HCT116 (cell line): ENCODE results near the gene ENPEP. TPM values are rescaled to one million over a fixed set of nuclear protein-coding genes. Genes with fewer than 3 reads are reported as not detected.

Experiments
- ATAC-seq: fragments of 200-7000 bp; cut with Tn5 transposase; 2 replicates; pipeline ENCODE4 v1.9.1; 2020; ENCODE audit warnings: mild to moderate bottlenecking, moderate library complexity
- BruUV-seq: library from RNA; stranded (reverse); fragments of 400-500 nt; replicated peaks from 2 replicates; lab custom pipeline; 2021; lab: Mats Ljungman, UMichigan
- CTCF ChIA-PET: fragments of 300-600 bp; sonication (Branson Sonifier 250); formaldehyde crosslinking; loops from one replicate; lab custom pipeline; 2021; ENCODE audit warnings: antibody characterized with exemption; lab: Charles Lee
- POLR2A ChIA-PET: fragments of 300-600, 350-600 bp; sonication (Branson Sonifier 250); formaldehyde crosslinking; loops from one replicate; lab custom pipeline; 2021; ENCODE audit warnings: antibody characterized with exemption; lab: Charles Lee
- RAD21 ChIA-PET, 2 experiments: fragments of 300-600 bp; sonication (Branson Sonifier 250); formaldehyde crosslinking; loops; one replicate each; lab custom pipeline; 2023; ENCODE audit warnings: low total read pairs in 2 of 2; ENCODE audit not compliant: uncharacterized antibody in 2 of 2, unreplicated experiment in 2 of 2, low non-redundant PET in 1 of 2; lab: Charles Lee
- DNase-seq: peaks from one replicate; pipeline ENCODE4 v3.0.0-alpha.2; 2010; ENCODE audit warnings: low read depth, low spot score
- H2AFZ ChIP-seq: fragments of 200-600 bp; shearing (Covaris generic), sonication (generic); 2 replicates; pipeline ENCODE4 v1.6.1; 2017; ENCODE audit warnings: low read depth, mixed run types, mixed read lengths, antibody characterized with exemption, low read length; ENCODE audit not compliant: poor library complexity, severe bottlenecking
- H3K27ac ChIP-seq: 2 replicates; pipeline ENCODE4 v1.5.1; 2012; ENCODE audit warnings: low read depth, low read length
- H3K27me3 ChIP-seq: fragments of 200-600 bp; sonication (generic); 2 replicates; pipeline ENCODE4 v1.6.1; 2016; ENCODE audit warnings: mixed run types, low read length, mixed read lengths; ENCODE audit not compliant: insufficient read depth
- H3K36me3 ChIP-seq, 2 experiments: fragments of 200-500 bp in 1 of 2; fragments of 200-600 bp in 1 of 2; sonication (Bioruptor generic) in 1 of 2; sonication (generic) in 1 of 2; 2 replicates each; pipeline versions ENCODE4 v1.5.1 to v1.6.1; 2014 to 2016; ENCODE audit warnings: low read length in 2 of 2, inconsistent platforms in 1 of 2, mixed read lengths in 1 of 2, mixed run types in 1 of 2; ENCODE audit not compliant: insufficient read depth in 2 of 2, control insufficient read depth in 1 of 2
- H3K4me1 ChIP-seq, 2 experiments: fragments of 200-600 bp in 1 of 2; sonication (generic) in 1 of 2; 2 replicates each; pipeline versions ENCODE4 v1.5.1 to v1.6.1; 2012 to 2017; ENCODE audit warnings: low read length in 2 of 2, inconsistent platforms in 1 of 2, mild to moderate bottlenecking in 1 of 2, mixed read lengths in 1 of 2, mixed run types in 1 of 2, moderate library complexity in 1 of 2; ENCODE audit not compliant: insufficient read depth in 2 of 2, control insufficient read depth in 1 of 2
- H3K4me2 ChIP-seq: fragments of 200-600 bp; sonication (generic); 2 replicates; pipeline ENCODE4 v1.6.1; 2017; ENCODE audit warnings: mixed run types, low read length, mixed read lengths
- H3K4me3 ChIP-seq, 2 experiments: fragments of 200-600 bp in 1 of 2; sonication (generic) in 1 of 2; replicated peaks in 1 of 2; 2 replicates each; pipeline ENCODE4 v1.5.1; 2011 to 2016; ENCODE audit warnings: low read length in 2 of 2, control low read depth in 1 of 2, low read depth in 1 of 2, mild to moderate bottlenecking in 1 of 2, mixed read lengths in 1 of 2, mixed run types in 1 of 2
- H3K79me2 ChIP-seq: fragments of 200-600 bp; sonication (generic); 2 replicates; pipeline ENCODE4 v1.6.1; 2017; ENCODE audit warnings: mild to moderate bottlenecking, mixed run types, low read length, moderate library complexity, mixed read lengths; ENCODE audit not compliant: insufficient read depth
- H3K9ac ChIP-seq: fragments of 200-600 bp; sonication (generic); 2 replicates; pipeline ENCODE4 v1.6.1; 2016; ENCODE audit warnings: low read length, mixed read lengths
- H3K9me2 ChIP-seq: fragments of 200-600 bp; sonication (generic), shearing (Covaris generic); 2 replicates; pipeline ENCODE4 v1.6.1; 2017; ENCODE audit warnings: mixed run types, mild to moderate bottlenecking, moderate library complexity; ENCODE audit not compliant: insufficient read depth
- H3K9me3 ChIP-seq, 2 experiments: fragments of 200-500 bp in 1 of 2; fragments of 200-600 bp in 1 of 2; sonication (Bioruptor generic) in 1 of 2; sonication (generic) in 1 of 2; 2 replicates each; pipeline ENCODE4 v1.6.1; 2014 to 2017; ENCODE audit warnings: low read length in 2 of 2, mixed read lengths in 2 of 2, inconsistent platforms in 1 of 2, low read depth in 1 of 2, mild to moderate bottlenecking in 1 of 2, mixed run types in 1 of 2, moderate library complexity in 1 of 2; ENCODE audit not compliant: control insufficient read depth in 1 of 2, insufficient read depth in 1 of 2
- H4K20me1 ChIP-seq: fragments of 200-600 bp; sonication (generic), shearing (Covaris generic); 2 replicates; pipeline ENCODE4 v1.6.1; 2017; ENCODE audit warnings: mixed run types, mild to moderate bottlenecking, moderate library complexity; ENCODE audit not compliant: insufficient read depth
- CEBPB ChIP-seq: IDR thresholded peaks from 2 replicates; pipeline ENCODE4 v1.6.1; 2012; ENCODE audit warnings: low read depth
- ELF1 ChIP-seq: IDR thresholded peaks from 2 replicates; pipeline ENCODE4 v1.6.1; 2012; ENCODE audit warnings: low read depth, borderline replicate concordance
- EZH2 ChIP-seq: fragments of 200-600 bp; sonication (generic); IDR thresholded peaks from 2 replicates; pipeline ENCODE4 v1.6.1; 2017; ENCODE audit warnings: antibody characterized with exemption, mixed run types
- EZH2phosphoT487 ChIP-seq: fragments of 200-600 bp; IDR thresholded peaks from 2 replicates; pipeline ENCODE4 v1.6.1; 2018; ENCODE audit warnings: antibody characterized with exemption, borderline replicate concordance
- FOSL1 ChIP-seq: IDR thresholded peaks from 2 replicates; pipeline ENCODE4 v1.6.1; 2012; ENCODE audit warnings: low read depth
- JUND ChIP-seq: IDR thresholded peaks from 2 replicates; pipeline ENCODE4 v1.6.1; 2012
- POLR2A ChIP-seq: IDR thresholded peaks from 2 replicates; pipeline ENCODE4 v1.7.0; 2011; ENCODE audit warnings: borderline replicate concordance; ENCODE audit not compliant: insufficient read depth, insufficient read length; ENCODE audit errors: extremely low read depth
- POLR2AphosphoS5 ChIP-seq: IDR thresholded peaks from 2 replicates; pipeline ENCODE4 v1.6.1; 2011; ENCODE audit warnings: mild to moderate bottlenecking, low read depth, low read length, moderate library complexity
- TCF7L2 ChIP-seq: IDR thresholded peaks from 2 replicates; pipeline ENCODE4 v1.7.0; 2011; ENCODE audit warnings: borderline replicate concordance, inconsistent platforms; ENCODE audit not compliant: insufficient read depth, insufficient read length; ENCODE audit errors: extremely low read depth
- YY1 ChIP-seq: IDR thresholded peaks from 2 replicates; pipeline ENCODE4 v1.6.1; 2011; ENCODE audit warnings: low read length, low read depth, moderate library complexity, mild to moderate bottlenecking; ENCODE audit not compliant: insufficient replicate concordance; ENCODE audit errors: extremely low read depth
- ZNF274 ChIP-seq: fragments of 200-500 bp; sonication (Bioruptor generic); IDR thresholded peaks from 2 replicates; pipeline ENCODE4 v1.6.1; 2014; ENCODE audit warnings: mild to moderate bottlenecking, low read depth, low read length, inconsistent platforms
- intact Hi-C: fragments of 100-400 bp; cut with micrococcal nuclease; formaldehyde crosslinking; loops from 2 replicates; pipeline ENCODE4 v1.10.0; 2022
- total RNA-seq: library from RNA; stranded (reverse); gene quantifications from one replicate; pipeline ENCODE4 v1.2.1, GENCODE V29; 2021; ENCODE audit not compliant: unreplicated experiment
- TF ChIP-seq, protein P1 (sequence below): IDR thresholded peaks from 2 replicates; pipeline ENCODE4 v1.6.1; 2012
- TF ChIP-seq, protein P2 (sequence below), 3 experiments: fragments of 200-600 bp in 1 of 3; sonication (generic) in 1 of 3; IDR thresholded peaks in 2 of 3; conservative IDR thresholded peaks in 1 of 3; 2 replicates each; pipeline ENCODE4 v1.5.1; 2012 to 2017; ENCODE audit warnings: low read depth in 2 of 3, low read length in 2 of 3, antibody characterized with exemption in 1 of 3, borderline replicate concordance in 1 of 3, control low read depth in 1 of 3, mild to moderate bottlenecking in 1 of 3, mixed read lengths in 1 of 3, mixed run types in 1 of 3, moderate library complexity in 1 of 3; ENCODE audit not compliant: insufficient read depth in 1 of 3
- TF ChIP-seq, protein P3 (sequence below): IDR thresholded peaks from 2 replicates; pipeline ENCODE4 v1.6.1; 2011; ENCODE audit warnings: mild to moderate bottlenecking, low read length, moderate library complexity; ENCODE audit not compliant: insufficient replicate concordance; ENCODE audit errors: extremely low read depth
- TF ChIP-seq, protein P4 (sequence below): IDR thresholded peaks from 2 replicates; pipeline ENCODE4 v1.6.1; 2012; ENCODE audit warnings: low read depth

ENPEP gene
- total RNA-seq, 1 experiment from 2014 or later: 4.5 TPM

DNA sequence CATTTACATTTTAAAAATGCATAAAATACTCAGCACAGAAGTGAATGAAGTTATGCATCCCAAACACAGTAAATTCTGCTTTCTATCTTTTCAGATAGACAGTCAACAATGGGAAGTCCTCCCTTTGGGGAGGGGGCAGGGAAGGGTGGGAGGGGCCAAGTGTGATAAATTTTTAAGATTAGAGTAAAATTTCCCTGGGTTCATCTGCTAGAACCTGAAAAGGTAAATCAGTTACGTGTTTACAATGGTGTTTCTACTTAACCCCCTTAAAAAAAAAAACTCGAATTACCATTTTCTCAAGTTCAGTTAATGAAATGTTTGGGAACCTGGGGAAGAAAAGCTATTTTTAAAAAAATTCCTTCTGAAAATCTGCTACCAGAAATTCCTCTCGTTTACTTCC, 137.8 kb downstream of the ENPEP start:
- RAD21 ChIA-PET: no interaction called here
- no peaks in the 10 kb centered on the region for H4K20me1 ChIP-seq
- TF ChIP-seq, protein P1, sequence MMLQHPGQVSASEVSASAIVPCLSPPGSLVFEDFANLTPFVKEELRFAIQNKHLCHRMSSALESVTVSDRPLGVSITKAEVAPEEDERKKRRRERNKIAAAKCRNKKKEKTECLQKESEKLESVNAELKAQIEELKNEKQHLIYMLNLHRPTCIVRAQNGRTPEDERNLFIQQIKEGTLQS: no peak
- TF ChIP-seq CEBPB (no peak), POLR2A (no peak), ELF1 (no peak), EZH2 (no peak), JUND (no peak), ZNF274 (no peak), EZH2phosphoT487 (no peak), FOSL1 (no peak), TCF7L2 (no peak), POLR2AphosphoS5 (no peak), YY1 (no peak)
- TF ChIP-seq, protein P2, sequence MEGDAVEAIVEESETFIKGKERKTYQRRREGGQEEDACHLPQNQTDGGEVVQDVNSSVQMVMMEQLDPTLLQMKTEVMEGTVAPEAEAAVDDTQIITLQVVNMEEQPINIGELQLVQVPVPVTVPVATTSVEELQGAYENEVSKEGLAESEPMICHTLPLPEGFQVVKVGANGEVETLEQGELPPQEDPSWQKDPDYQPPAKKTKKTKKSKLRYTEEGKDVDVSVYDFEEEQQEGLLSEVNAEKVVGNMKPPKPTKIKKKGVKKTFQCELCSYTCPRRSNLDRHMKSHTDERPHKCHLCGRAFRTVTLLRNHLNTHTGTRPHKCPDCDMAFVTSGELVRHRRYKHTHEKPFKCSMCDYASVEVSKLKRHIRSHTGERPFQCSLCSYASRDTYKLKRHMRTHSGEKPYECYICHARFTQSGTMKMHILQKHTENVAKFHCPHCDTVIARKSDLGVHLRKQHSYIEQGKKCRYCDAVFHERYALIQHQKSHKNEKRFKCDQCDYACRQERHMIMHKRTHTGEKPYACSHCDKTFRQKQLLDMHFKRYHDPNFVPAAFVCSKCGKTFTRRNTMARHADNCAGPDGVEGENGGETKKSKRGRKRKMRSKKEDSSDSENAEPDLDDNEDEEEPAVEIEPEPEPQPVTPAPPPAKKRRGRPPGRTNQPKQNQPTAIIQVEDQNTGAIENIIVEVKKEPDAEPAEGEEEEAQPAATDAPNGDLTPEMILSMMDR (IDR thresholded peaks at IDR 0.05 in 2 of 3, conservative IDR thresholded peaks at IDR 0.05 in 1 of 3; ENCODE audit: borderline replicate concordance in 1 of 3, insufficient read depth in 1 of 3, low read depth in 2 of 3, low read length in 2 of 3): no peak
- TF ChIP-seq, protein P3, sequence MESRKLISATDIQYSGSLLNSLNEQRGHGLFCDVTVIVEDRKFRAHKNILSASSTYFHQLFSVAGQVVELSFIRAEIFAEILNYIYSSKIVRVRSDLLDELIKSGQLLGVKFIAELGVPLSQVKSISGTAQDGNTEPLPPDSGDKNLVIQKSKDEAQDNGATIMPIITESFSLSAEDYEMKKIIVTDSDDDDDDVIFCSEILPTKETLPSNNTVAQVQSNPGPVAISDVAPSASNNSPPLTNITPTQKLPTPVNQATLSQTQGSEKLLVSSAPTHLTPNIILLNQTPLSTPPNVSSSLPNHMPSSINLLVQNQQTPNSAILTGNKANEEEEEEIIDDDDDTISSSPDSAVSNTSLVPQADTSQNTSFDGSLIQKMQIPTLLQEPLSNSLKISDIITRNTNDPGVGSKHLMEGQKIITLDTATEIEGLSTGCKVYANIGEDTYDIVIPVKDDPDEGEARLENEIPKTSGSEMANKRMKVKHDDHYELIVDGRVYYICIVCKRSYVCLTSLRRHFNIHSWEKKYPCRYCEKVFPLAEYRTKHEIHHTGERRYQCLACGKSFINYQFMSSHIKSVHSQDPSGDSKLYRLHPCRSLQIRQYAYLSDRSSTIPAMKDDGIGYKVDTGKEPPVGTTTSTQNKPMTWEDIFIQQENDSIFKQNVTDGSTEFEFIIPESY: no peak
- TF ChIP-seq, protein P4, sequence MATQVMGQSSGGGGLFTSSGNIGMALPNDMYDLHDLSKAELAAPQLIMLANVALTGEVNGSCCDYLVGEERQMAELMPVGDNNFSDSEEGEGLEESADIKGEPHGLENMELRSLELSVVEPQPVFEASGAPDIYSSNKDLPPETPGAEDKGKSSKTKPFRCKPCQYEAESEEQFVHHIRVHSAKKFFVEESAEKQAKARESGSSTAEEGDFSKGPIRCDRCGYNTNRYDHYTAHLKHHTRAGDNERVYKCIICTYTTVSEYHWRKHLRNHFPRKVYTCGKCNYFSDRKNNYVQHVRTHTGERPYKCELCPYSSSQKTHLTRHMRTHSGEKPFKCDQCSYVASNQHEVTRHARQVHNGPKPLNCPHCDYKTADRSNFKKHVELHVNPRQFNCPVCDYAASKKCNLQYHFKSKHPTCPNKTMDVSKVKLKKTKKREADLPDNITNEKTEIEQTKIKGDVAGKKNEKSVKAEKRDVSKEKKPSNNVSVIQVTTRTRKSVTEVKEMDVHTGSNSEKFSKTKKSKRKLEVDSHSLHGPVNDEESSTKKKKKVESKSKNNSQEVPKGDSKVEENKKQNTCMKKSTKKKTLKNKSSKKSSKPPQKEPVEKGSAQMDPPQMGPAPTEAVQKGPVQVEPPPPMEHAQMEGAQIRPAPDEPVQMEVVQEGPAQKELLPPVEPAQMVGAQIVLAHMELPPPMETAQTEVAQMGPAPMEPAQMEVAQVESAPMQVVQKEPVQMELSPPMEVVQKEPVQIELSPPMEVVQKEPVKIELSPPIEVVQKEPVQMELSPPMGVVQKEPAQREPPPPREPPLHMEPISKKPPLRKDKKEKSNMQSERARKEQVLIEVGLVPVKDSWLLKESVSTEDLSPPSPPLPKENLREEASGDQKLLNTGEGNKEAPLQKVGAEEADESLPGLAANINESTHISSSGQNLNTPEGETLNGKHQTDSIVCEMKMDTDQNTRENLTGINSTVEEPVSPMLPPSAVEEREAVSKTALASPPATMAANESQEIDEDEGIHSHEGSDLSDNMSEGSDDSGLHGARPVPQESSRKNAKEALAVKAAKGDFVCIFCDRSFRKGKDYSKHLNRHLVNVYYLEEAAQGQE: no peak
- TF ChIP-seq, all 23 proteins: peak for 0
- ATAC-seq (no peak), DNase-seq (no peak)
- Histone ChIP-seq H3K4me2 (no peak overlapping the region), H3K4me3 (no peak overlapping the region), H3K9me2 (no peaks in the 10 kb centered on the region), H3K27ac (no peak overlapping the region), H2AFZ (no peak overlapping the region), H3K4me1 (peaks cover 7 to 11% of the 10 kb centered on the region in 2 experiments; a peak in 3 of 4 replicates), H3K9ac (no peak overlapping the region), H3K9me3 (no peaks in the 10 kb centered on the region), H3K79me2 (no peaks in the 10 kb centered on the region), H3K27me3 (no peaks in the 10 kb centered on the region), H3K36me3 (no peaks in the 10 kb centered on the region)
- ChIA-PET CTCF (no interaction called here), POLR2A (no interaction called here)
- intact Hi-C loops: no loop called here
- no TSS peak for BruUV-seq
